ENCODE measurements around the gene HRH2. TPM values are rescaled to one million over a fixed set of nuclear protein-coding genes. Genes with fewer than 3 reads are reported as not detected.
"Not testable (repeated sequence)": the region's sequence is repeated elsewhere in the genome, so short reads cannot be mapped to it uniquely, and the experiment has no call there.

The HRH2 gene, protein sequence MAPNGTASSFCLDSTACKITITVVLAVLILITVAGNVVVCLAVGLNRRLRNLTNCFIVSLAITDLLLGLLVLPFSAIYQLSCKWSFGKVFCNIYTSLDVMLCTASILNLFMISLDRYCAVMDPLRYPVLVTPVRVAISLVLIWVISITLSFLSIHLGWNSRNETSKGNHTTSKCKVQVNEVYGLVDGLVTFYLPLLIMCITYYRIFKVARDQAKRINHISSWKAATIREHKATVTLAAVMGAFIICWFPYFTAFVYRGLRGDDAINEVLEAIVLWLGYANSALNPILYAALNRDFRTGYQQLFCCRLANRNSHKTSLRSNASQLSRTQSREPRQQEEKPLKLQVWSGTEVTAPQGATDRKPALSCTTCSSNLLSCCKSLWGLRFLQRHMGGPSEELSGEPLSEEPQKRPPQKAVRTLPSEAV
- under 1 TPM; 0.18 to 0.40 TPM for polyA plus RNA-seq

DNA sequence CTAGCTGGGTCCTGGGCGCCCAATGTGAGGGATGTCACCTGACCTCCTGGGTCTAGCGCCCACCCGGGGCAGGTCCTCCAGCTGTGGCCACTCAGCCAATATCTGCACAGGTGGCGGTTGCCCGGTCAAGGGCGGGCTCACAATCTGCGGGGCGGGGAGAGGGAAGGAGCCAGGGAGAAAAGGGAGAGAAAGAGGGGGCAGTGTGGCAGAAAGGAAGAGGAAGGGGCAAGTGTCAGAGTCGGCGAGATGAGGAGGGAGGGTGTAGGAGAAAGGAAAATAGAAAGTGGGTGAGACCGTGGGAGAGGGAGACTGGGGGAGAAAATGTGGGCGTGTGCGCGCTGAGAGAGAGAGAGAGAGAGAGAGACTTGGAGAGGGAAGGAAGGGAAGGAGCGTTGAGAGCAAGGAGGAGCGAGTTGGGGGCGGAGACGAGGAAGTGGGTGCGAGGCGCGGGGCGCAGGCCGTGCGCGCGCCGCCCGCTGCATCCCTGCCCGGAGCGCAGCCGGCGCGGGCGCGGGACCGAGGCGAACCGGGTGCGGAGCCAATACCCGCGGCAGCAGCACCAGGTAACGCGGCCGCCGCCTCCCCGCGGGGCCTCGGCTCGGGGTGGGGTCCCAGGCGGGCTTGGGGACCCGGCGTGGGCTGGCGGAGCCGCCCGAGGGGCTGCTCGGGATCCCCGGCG, at the start of gene HRH2:
Gene HRH2 (plus strand): TSS at position 479 of the 679 bp plus-strand sequence. CDS start 25,163 bp downstream, outside the sequence.
- Histone ChIP-seq H3K9me3 (ENCODE audit: control insufficient read depth in 2 of 2, insufficient read depth in 1 of 2, low read depth in 1 of 2, low read length in 1 of 2) (peaks cover 0 to 3% of the 10 kb centered on the region in 2 donors), H3K27me3 (ENCODE audit: control insufficient read depth in 1 of 2, insufficient read depth in 2 of 2, low read length in 2 of 2) (peaks cover 0 to 11% of the 10 kb centered on the region in 2 donors), H3K27ac (ENCODE audit: low read depth in 2 of 2, low read length in 1 of 2) (no peak within 1 kb of the TSS), H3K4me3 (ENCODE audit: low read depth in 1 of 2, low read length in 2 of 2) (peak within 1 kb of the TSS; percentile 36 to 37), H3K4me1 (ENCODE audit: control insufficient read depth in 2 of 2, insufficient read depth in 2 of 2, low read length in 1 of 2) (peaks cover 2 to 9% of the 10 kb centered on the region in 2 donors), H3K36me3 (ENCODE audit: control insufficient read depth in 2 of 2, insufficient read depth in 2 of 2, low read length in 1 of 2) (no peaks in the 10 kb centered on the region)
- WGBS, 2 donors, result 1 to 4% methylated on average over 24 to 58 of the region's 58 CpGs

DNA sequence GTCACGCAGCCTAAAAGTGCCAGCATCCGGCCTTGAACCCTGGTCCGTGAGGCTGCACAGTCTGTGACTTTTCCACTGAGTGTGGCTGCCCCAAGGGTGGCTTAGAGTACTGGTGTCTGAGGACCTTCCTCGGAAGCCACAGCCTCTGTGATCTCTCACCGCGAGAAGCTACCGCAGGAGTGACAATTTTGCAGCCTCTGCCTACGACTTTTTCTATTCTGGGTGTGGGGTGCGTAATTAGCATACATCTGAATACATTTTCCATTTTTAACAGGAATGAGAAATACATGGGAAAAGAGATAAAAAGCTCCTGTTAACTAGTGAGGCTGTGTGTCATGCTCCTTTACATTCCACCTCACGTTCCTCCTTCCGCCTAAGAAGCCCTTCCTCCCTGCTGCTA, 48.3 kb upstream of the HRH2 start:
- Histone ChIP-seq H3K4me3 (ENCODE audit: low read depth in 1 of 2, low read length in 2 of 2) (no peak overlapping the region), H3K36me3 (ENCODE audit: control insufficient read depth in 2 of 2, insufficient read depth in 2 of 2, low read length in 1 of 2) (no peaks in the 10 kb centered on the region), H3K27ac (ENCODE audit: low read depth in 2 of 2, low read length in 1 of 2) (no peak overlapping the region), H3K27me3 (ENCODE audit: control insufficient read depth in 1 of 2, insufficient read depth in 2 of 2, low read length in 2 of 2) (peaks cover 0 to 5% of the 10 kb centered on the region in 2 donors), H3K9me3 (ENCODE audit: control insufficient read depth in 2 of 2, insufficient read depth in 1 of 2, low read depth in 1 of 2, low read length in 1 of 2) (no peaks in the 10 kb centered on the region), H3K4me1 (ENCODE audit: control insufficient read depth in 2 of 2, insufficient read depth in 2 of 2, low read length in 1 of 2) (no peaks in the 10 kb centered on the region)
- WGBS, 2 donors, result 82 to 83% methylated on average over 11 of the region's 11 CpGs

DNA sequence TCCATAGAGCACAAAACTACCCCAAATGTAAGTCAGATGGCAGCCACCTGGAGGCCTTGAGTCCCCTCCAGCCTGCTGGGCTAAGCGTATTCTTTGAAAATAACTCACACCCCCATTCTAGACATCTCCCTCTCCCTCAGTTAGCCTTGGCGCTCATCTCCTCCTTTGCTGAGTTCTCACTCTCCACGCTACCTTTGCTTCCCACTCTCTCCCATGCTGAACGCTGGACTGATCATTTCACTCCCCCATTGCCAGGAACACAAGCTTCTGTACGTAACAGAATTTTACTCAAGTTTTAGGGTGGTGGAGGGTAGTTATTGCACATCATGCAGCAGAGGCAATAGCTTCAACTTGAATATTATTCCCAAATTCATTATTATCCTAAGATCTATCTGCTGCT, 47.5 kb upstream of the HRH2 start:
- Histone ChIP-seq H3K4me1 (ENCODE audit: control insufficient read depth in 2 of 2, insufficient read depth in 2 of 2, low read length in 1 of 2) (no peaks in the 10 kb centered on the region), H3K4me3 (ENCODE audit: low read depth in 1 of 2, low read length in 2 of 2) (no peak overlapping the region), H3K9me3 (ENCODE audit: control insufficient read depth in 2 of 2, insufficient read depth in 1 of 2, low read depth in 1 of 2, low read length in 1 of 2) (no peaks in the 10 kb centered on the region), H3K27me3 (ENCODE audit: control insufficient read depth in 1 of 2, insufficient read depth in 2 of 2, low read length in 2 of 2) (peaks cover 0 to 4% of the 10 kb centered on the region in 2 donors), H3K36me3 (ENCODE audit: control insufficient read depth in 2 of 2, insufficient read depth in 2 of 2, low read length in 1 of 2) (no peaks in the 10 kb centered on the region), H3K27ac (ENCODE audit: low read depth in 2 of 2, low read length in 1 of 2) (no peak overlapping the region)
- 86 to 91% methylated on average over 5 of the region's 5 CpGs for WGBS, 2 donors

DNA sequence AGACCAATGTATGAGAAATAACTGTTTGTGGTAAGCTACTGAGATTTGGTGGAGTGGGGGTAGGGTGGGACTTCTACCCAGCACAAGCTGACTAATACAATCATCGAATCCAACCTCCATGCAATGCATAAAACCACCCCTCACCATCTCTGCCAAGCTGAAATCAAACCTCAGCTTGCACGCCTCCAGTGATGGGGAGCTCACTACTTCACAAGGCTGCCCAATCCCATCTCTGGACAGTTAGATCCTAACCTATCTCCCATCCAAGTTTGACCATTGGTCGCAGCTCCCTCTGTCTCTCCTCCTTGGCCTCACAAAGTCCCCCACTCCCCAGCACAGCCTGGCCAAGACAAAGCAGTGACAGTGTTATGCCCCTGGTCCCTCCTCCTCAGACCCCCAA, 47.0 kb upstream of the HRH2 start:
- H3K27ac ChIP-seq (ENCODE audit: low read depth in 2 of 2, low read length in 1 of 2), result no peak overlapping the region
- peaks cover 0 to 4% of the 10 kb centered on the region in 2 donors for H3K27me3 ChIP-seq (ENCODE audit: control insufficient read depth in 1 of 2, insufficient read depth in 2 of 2, low read length in 2 of 2)
- no peaks in the 10 kb centered on the region for H3K4me1 ChIP-seq (ENCODE audit: control insufficient read depth in 2 of 2, insufficient read depth in 2 of 2, low read length in 1 of 2)
- H3K9me3 ChIP-seq (ENCODE audit: control insufficient read depth in 2 of 2, insufficient read depth in 1 of 2, low read depth in 1 of 2, low read length in 1 of 2), result no peaks in the 10 kb centered on the region
- no peak overlapping the region for H3K4me3 ChIP-seq (ENCODE audit: low read depth in 1 of 2, low read length in 2 of 2)
- H3K36me3 ChIP-seq (ENCODE audit: control insufficient read depth in 2 of 2, insufficient read depth in 2 of 2, low read length in 1 of 2), result no peaks in the 10 kb centered on the region
- 59 to 72% methylated on average over 3 of the region's 3 CpGs for WGBS, 2 donors

DNA sequence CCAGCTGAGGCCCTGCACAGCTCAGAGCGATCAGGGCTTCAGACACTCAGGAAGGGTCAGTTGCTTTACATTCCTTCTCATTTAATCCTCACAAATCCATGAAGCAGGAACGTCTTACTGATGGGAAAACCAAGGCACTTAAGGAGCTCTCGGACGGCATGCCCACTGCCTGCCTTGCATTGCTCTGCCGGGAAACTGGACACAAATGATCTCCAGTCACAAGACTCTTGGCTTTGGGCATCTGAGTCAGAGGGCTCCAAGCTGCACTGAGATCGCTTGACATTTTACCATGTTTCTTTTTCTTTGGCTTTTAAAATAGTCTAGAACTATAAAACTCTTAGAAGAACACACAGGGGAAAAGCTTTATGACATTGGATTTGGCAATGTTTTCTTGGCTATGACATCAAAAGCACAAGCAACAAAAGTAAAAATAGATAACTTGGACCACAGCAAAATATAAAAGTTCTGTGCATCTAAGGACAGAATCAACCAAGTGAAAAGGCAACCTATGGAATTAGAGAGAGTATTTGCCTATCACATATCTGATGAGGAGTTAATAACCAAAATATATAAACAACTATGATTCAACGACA, 43.6 kb upstream of the HRH2 start:
- no peaks in the 10 kb centered on the region for H3K4me1 ChIP-seq (ENCODE audit: control insufficient read depth in 2 of 2, insufficient read depth in 2 of 2, low read length in 1 of 2)
- no peaks in the 10 kb centered on the region for H3K36me3 ChIP-seq (ENCODE audit: control insufficient read depth in 2 of 2, insufficient read depth in 2 of 2, low read length in 1 of 2)
- WGBS, 2 donors, result 70 to 83% methylated on average over 7 of the region's 7 CpGs
- H3K4me3 ChIP-seq (ENCODE audit: low read depth in 1 of 2, low read length in 2 of 2), result no peak overlapping the region
- H3K27me3 ChIP-seq (ENCODE audit: control insufficient read depth in 1 of 2, insufficient read depth in 2 of 2, low read length in 2 of 2), result peaks cover 0 to 4% of the 10 kb centered on the region in 2 donors
- H3K27ac ChIP-seq (ENCODE audit: low read depth in 2 of 2, low read length in 1 of 2), result no peak overlapping the region
- H3K9me3 ChIP-seq (ENCODE audit: control insufficient read depth in 2 of 2, insufficient read depth in 1 of 2, low read depth in 1 of 2, low read length in 1 of 2), result no peaks in the 10 kb centered on the region

DNA sequence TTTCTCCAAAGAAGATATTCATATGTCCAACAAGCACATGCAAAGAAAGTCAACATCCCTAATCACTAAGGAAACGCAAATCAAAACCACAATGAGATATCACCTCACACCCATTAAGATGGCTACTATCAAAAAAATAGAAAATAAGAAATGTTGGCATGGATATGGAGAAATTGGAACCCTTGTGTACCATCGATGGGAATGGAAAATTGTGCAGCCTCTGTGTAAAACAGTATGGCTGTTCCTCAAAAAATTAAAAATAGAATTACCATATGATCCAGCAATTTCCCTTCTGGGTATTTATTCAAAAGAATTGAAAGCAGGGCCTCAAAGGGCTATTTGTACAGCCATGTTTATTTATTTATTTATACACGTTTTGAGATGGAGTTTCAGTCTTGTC, 43.0 kb upstream of the HRH2 start:
- 63 to 69% methylated on average over 3 of the region's 3 CpGs for WGBS, 2 donors

DNA sequence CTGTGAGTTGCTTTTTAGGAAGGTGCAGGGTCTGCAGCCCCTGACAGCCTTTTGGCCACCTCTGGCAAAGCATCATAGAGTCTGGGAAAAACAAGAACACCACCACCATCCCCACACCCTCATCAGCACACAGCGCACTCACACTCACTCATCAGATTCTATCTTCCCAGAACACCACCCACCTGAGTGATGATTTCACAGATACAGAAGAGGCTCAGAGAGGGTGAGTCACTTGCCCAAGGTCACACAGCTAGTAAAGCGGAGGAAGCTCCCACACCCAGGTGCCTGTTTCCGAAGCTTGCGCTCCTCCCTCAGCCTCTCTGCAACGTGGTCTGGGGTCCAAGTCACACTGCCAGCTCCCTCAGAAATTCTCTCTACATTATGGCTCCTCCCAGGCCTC, 41.8 kb upstream of the HRH2 start:
- Histone ChIP-seq H3K27me3 (ENCODE audit: control insufficient read depth in 1 of 2, insufficient read depth in 2 of 2, low read length in 2 of 2) (no peaks in the 10 kb centered on the region), H3K27ac (ENCODE audit: low read depth in 2 of 2, low read length in 1 of 2) (no peak overlapping the region), H3K9me3 (ENCODE audit: control insufficient read depth in 2 of 2, insufficient read depth in 1 of 2, low read depth in 1 of 2, low read length in 1 of 2) (no peaks in the 10 kb centered on the region), H3K4me3 (ENCODE audit: low read depth in 1 of 2, low read length in 2 of 2) (no peak overlapping the region), H3K4me1 (ENCODE audit: control insufficient read depth in 2 of 2, insufficient read depth in 2 of 2, low read length in 1 of 2) (no peaks in the 10 kb centered on the region), H3K36me3 (ENCODE audit: control insufficient read depth in 2 of 2, insufficient read depth in 2 of 2, low read length in 1 of 2) (no peaks in the 10 kb centered on the region)
- 79 to 83% methylated on average over 5 of the region's 5 CpGs for WGBS, 2 donors

More for the DNA sequence above, 43.0 kb upstream of the HRH2 start:
- no peak overlapping the region for H3K27ac ChIP-seq (ENCODE audit: low read depth in 2 of 2, low read length in 1 of 2)
- no peaks in the 10 kb centered on the region for H3K4me1 ChIP-seq (ENCODE audit: control insufficient read depth in 2 of 2, insufficient read depth in 2 of 2, low read length in 1 of 2)
- H3K36me3 ChIP-seq (ENCODE audit: control insufficient read depth in 2 of 2, insufficient read depth in 2 of 2, low read length in 1 of 2), result no peaks in the 10 kb centered on the region
- H3K27me3 ChIP-seq (ENCODE audit: control insufficient read depth in 1 of 2, insufficient read depth in 2 of 2, low read length in 2 of 2), result peaks cover 0 to 4% of the 10 kb centered on the region in 2 donors
- no peak overlapping the region for H3K4me3 ChIP-seq (ENCODE audit: low read depth in 1 of 2, low read length in 2 of 2)
- no peaks in the 10 kb centered on the region for H3K9me3 ChIP-seq (ENCODE audit: control insufficient read depth in 2 of 2, insufficient read depth in 1 of 2, low read depth in 1 of 2, low read length in 1 of 2)

DNA sequence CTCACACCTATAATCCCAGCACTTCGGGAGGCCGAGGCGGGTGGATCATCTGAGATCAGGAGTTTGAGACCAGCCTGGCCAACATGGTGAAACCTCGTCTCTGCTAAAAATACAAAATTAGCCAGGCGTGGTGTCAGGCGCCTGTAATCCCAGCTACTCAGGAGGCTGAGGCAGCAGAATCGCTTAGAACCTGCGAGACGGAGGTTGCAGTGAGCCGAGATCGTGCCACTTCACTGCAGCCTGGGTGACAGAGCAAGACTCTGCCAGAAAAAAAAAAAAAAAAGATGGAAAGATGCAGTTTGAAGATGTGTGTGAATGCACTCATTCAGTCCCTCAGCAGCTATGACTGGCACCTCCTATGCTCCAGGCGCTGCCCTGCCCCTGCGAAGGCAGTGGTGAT, 41.3 kb upstream of the HRH2 start:
- H3K36me3 ChIP-seq (ENCODE audit: control insufficient read depth in 2 of 2, insufficient read depth in 2 of 2, low read length in 1 of 2); H3K9me3 ChIP-seq (ENCODE audit: control insufficient read depth in 2 of 2, insufficient read depth in 1 of 2, low read depth in 1 of 2, low read length in 1 of 2); H3K27ac ChIP-seq (ENCODE audit: low read depth in 2 of 2, low read length in 1 of 2); H3K4me3 ChIP-seq (ENCODE audit: low read depth in 1 of 2, low read length in 2 of 2); H3K27me3 ChIP-seq (ENCODE audit: control insufficient read depth in 1 of 2, insufficient read depth in 2 of 2, low read length in 2 of 2); H3K4me1 ChIP-seq (ENCODE audit: control insufficient read depth in 2 of 2, insufficient read depth in 2 of 2, low read length in 1 of 2): not testable (repeated sequence)
- WGBS, 2 donors, result 91 to 92% methylated on average over 13 of the region's 13 CpGs

DNA sequence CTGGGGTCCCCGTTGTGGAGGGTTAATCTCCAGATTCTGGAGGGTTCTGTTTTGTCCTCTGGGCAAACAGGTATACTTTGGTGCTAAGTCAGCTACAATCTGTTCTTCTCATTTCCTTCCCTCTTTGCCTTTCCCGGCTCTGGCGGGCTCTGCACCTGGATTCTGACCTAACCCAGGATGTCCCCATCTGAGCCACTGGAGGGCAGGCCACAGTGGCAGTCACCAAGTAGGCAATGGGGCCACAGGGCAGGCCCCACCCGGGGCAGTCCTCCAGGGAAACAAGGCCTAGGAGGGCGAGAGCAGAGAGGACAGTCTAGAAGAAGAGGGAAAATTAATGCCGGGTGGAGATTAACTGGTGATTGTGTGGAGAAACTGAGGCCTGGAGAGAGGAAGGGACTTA, 40.4 kb upstream of the HRH2 start:
- H3K4me3 ChIP-seq (ENCODE audit: low read depth in 1 of 2, low read length in 2 of 2), result no peak overlapping the region
- H3K36me3 ChIP-seq (ENCODE audit: control insufficient read depth in 2 of 2, insufficient read depth in 2 of 2, low read length in 1 of 2), result no peaks in the 10 kb centered on the region
- no peaks in the 10 kb centered on the region for H3K4me1 ChIP-seq (ENCODE audit: control insufficient read depth in 2 of 2, insufficient read depth in 2 of 2, low read length in 1 of 2)
- no peaks in the 10 kb centered on the region for H3K9me3 ChIP-seq (ENCODE audit: control insufficient read depth in 2 of 2, insufficient read depth in 1 of 2, low read depth in 1 of 2, low read length in 1 of 2)
- no peaks in the 10 kb centered on the region for H3K27me3 ChIP-seq (ENCODE audit: control insufficient read depth in 1 of 2, insufficient read depth in 2 of 2, low read length in 2 of 2)
- 67 to 70% methylated on average over 6 of the region's 6 CpGs for WGBS, 2 donors
- no peak overlapping the region for H3K27ac ChIP-seq (ENCODE audit: low read depth in 2 of 2, low read length in 1 of 2)
